ENCODE results near the gene SLC26A6.
A peak's percentile ranks its signal among the peaks of the same experiment; 100 is the strongest.

The SLC26A6 gene

DNA sequence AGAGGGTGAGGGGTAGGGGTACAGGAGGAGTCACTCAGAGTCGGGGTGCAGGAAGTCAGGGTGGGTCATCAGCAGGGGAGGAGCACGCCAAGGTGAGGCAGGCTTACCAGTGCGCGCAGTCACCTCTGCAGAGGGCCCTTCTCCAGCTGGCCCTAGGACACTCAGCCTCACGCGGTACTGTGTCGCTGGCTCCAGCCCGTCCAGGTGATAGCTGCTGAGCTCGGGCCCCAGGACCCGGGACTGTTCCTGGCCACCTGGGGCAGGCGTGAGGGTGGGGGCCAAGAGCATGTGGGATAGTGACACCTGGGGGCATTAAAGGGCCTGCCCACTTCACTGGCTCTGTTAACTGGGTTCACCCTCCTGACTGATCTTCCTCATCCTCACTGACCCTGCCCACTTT lies 47.6 kb downstream of the SLC26A6 start:
- Mint-ChIP-seq H3K27ac (peak overlapping the region; percentile 59), H3K27me3 (peaks cover 13% of the 10 kb centered on the region), H3K9me3 (no peaks in the 10 kb centered on the region), H3K36me3 (no peaks in the 10 kb centered on the region), H3K4me3 (peak overlapping the region; percentile 19), H3K4me1 (no peaks in the 10 kb centered on the region)

DNA sequence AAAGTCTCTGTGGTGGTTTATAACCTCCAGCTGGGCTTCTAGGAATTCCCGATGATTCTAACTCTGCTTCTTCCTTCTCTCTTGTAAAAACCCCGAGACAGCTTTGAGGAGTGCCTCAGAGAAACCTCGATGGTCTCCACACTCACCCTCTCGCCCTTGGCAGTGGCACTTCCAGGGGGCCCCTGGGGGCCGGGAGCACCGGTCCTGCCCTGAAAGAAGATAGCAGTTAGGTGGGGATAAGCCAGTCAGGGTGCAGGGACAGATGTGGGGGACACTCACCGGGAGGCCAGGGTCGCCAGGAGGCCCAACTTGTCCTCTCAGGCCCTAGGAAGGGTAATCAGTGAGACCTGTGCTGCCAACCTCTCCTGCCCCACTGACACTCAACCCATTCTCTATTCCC lies 49.9 kb downstream of the SLC26A6 start:
- H3K4me1 Mint-ChIP-seq, result no peaks in the 10 kb centered on the region
- no peaks in the 10 kb centered on the region for H3K9me3 Mint-ChIP-seq
- H3K36me3 Mint-ChIP-seq, result no peaks in the 10 kb centered on the region
- no peak overlapping the region for H3K4me3 Mint-ChIP-seq
- no peak overlapping the region for H3K27ac Mint-ChIP-seq
- H3K27me3 Mint-ChIP-seq, result peaks cover 10% of the 10 kb centered on the region

DNA sequence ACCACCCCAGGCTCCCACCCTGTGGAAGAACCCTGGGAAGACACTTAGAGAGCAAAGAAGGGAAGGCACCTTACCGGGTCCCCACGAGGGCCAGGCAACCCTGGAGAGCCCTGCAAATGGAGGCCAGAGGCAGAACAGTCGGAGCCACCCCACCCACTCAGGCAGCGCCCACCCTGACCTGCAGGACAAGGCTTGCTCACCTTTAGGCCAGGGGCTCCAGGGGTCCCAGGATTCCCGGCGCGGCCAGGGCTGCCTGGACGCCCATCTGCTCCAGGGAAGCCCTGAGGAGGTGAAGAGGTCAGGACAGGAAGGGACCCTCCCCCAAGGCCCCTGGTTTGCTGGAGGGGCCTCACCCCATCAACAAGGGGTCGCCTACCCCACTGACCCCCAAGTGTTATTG lies 50.4 kb downstream of the SLC26A6 start:
- Mint-ChIP-seq H3K36me3 (no peaks in the 10 kb centered on the region), H3K4me3 (no peak overlapping the region), H3K9me3 (no peaks in the 10 kb centered on the region), H3K27ac (no peak overlapping the region), H3K4me1 (no peaks in the 10 kb centered on the region), H3K27me3 (peaks cover 10% of the 10 kb centered on the region)

DNA sequence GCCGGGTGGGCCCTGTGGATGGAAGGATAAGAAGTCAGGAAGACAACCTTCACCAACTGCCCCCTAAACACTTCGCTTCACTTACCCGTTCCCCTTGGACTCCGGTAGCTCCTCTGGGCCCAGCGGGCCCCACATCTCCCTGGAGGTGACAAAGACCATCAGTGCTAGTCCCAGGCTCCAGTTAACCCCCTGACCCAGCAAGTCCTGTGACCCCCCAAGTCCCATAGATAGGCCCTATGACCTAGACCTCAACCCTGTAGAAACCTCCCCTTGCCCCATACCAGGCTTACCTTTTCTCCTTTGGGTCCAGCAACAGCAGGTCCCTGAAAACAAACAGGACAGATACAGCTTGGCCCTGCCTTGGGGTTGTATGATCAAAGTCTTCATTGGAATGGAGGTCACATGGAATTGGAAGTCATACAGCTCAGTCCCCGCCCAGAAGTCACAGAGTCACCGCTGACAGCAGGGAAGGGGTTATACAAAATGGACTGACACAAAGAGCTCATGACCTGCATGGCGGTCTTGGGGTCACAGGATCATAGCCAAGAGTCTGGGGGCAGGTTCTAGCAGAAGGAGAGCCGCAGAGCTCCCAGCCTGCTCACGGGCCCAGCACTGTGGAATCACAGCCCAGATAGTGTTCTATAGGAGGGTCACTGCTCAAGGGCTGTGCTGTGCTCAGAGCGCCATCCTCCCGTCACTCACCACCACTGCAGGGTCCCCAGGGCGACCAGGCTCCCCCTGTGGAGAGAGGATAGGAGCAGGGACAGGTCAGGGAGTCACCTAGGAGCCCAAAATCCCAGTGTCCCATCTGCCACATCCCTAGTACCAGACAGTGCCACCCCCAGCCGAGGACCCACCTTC lies 53.4 kb downstream of the SLC26A6 start:
- Mint-ChIP-seq H3K4me1 (no peaks in the 10 kb centered on the region), H3K27ac (no peak overlapping the region), H3K9me3 (no peaks in the 10 kb centered on the region)

DNA sequence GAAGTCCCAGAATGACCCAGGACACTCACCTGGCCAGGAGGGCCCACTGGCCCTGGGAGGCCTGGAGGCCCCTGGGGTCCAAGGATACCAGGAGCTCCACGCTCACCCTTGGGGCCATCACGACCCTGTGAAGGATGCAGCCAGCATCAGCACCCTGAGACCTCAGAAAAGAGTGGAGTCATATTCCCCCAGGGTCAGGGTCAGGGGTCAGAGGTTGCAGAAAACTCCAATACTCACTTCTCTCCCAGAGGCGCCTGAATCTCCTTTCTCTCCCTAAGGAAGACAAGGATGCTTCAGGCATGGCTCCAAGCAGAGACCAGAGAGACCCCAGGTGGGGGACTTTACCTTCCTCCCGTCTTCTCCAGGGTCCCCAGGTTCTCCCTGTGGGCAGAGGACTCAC lies 58.6 kb downstream of the SLC26A6 start:
- H3K27me3 Mint-ChIP-seq, result no peaks in the 10 kb centered on the region
- no peaks in the 10 kb centered on the region for H3K4me1 Mint-ChIP-seq
- H3K27ac Mint-ChIP-seq, result no peak overlapping the region
- no peaks in the 10 kb centered on the region for H3K9me3 Mint-ChIP-seq
- H3K36me3 Mint-ChIP-seq, result no peaks in the 10 kb centered on the region
- H3K4me3 Mint-ChIP-seq, result no peak overlapping the region

More for the DNA sequence above, 53.4 kb downstream of the SLC26A6 start:
- Mint-ChIP-seq H3K4me3 (no peak overlapping the region), H3K36me3 (no peaks in the 10 kb centered on the region), H3K27me3 (no peaks in the 10 kb centered on the region)
